Measurements from ENCODE around the gene HFE. TPM values are rescaled to one million over a fixed set of nuclear protein-coding genes. Genes with fewer than 3 reads are reported as not detected.

HFE gene, protein sequence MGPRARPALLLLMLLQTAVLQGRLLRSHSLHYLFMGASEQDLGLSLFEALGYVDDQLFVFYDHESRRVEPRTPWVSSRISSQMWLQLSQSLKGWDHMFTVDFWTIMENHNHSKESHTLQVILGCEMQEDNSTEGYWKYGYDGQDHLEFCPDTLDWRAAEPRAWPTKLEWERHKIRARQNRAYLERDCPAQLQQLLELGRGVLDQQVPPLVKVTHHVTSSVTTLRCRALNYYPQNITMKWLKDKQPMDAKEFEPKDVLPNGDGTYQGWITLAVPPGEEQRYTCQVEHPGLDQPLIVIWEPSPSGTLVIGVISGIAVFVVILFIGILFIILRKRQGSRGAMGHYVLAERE
- 9.2 and 10.7 TPM in 2 replicates for total RNA-seq

DNA sequence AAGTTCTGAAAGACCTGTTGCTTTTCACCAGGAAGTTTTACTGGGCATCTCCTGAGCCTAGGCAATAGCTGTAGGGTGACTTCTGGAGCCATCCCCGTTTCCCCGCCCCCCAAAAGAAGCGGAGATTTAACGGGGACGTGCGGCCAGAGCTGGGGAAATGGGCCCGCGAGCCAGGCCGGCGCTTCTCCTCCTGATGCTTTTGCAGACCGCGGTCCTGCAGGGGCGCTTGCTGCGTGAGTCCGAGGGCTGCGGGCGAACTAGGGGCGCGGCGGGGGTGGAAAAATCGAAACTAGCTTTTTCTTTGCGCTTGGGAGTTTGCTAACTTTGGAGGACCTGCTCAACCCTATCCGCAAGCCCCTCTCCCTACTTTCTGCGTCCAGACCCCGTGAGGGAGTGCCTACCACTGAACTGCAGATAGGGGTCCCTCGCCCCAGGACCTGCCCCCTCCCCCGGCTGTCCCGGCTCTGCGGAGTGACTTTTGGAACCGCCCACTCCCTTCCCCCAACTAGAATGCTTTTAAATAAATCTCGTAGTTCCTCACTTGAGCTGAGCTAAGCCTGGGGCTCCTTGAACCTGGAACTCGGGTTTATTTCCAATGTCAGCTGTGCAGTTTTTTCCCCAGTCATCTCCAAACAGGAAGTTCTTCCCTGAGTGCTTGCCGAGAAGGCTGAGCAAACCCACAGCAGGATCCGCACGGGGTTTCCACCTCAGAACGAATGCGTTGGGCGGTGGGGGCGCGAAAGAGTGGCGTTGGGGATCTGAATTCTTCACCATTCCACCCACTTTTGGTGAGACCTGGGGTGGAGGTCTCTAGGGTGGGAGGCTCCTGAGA is at the start of gene HFE:
Gene HFE (plus strand): TSS at position 146 of the 832 bp plus-strand sequence. CDS start 12 bp downstream, at position 158.

Other genes with a start within 250 kb of the HFE start
- gene SLC17A3, start 213.2 kb upstream of the HFE start, total RNA-seq, result not detected in 2 replicates
- not detected in 2 replicates for gene SLC17A2, start 156.7 kb upstream of the HFE start, total RNA-seq
- 7.5 and 7.8 TPM in 2 replicates for gene TRIM38, start 124.6 kb upstream of the HFE start, total RNA-seq

Data from epithelial cell of alveolus of lung (primary cell).